Mucosa of stomach (tissue), 1 donor: ENCODE data around the gene SYNGR3.
"Not testable (repeated sequence)": the region's sequence is repeated elsewhere in the genome, so short reads cannot be mapped to it uniquely, and the experiment has no call there.

Source experiments
- H3K27me3 ChIP-seq: one replicate; pipeline ENCODE4 v1.7.0; 2013; ENCODE audit warnings: mild to moderate bottlenecking, low read length; ENCODE audit not compliant: control insufficient read depth, insufficient read depth
- H3K36me3 ChIP-seq: one replicate; pipeline ENCODE4 v1.7.0; 2013; ENCODE audit warnings: low read length; ENCODE audit not compliant: control insufficient read depth, insufficient read depth
- H3K4me1 ChIP-seq: one replicate; pipeline ENCODE4 v1.7.0; 2013; ENCODE audit warnings: mild to moderate bottlenecking, low read length; ENCODE audit not compliant: control insufficient read depth, insufficient read depth
- H3K4me3 ChIP-seq: one replicate; pipeline ENCODE4 v1.7.0; 2013; ENCODE audit warnings: low read length
- H3K9ac ChIP-seq: one replicate; pipeline ENCODE4 v1.7.0; 2013; ENCODE audit warnings: mild to moderate bottlenecking, low read length, moderate library complexity
- H3K9me3 ChIP-seq: one replicate; pipeline ENCODE4 v1.7.0; 2013; ENCODE audit warnings: mild to moderate bottlenecking, low read length, moderate library complexity; ENCODE audit not compliant: control insufficient read depth
- donor health status: Pancreatic carcinoma.

The SYNGR3 gene

GRCh38 chr16:1949507-1949906 lies 40.3 kb upstream of the SYNGR3 start:
- Histone ChIP-seq H3K4me3 (no peak overlapping the region), H3K9ac (no peak overlapping the region), H3K4me1 (no peaks in the 10 kb centered on the region), H3K36me3 (no peaks in the 10 kb centered on the region), H3K9me3 (no peaks in the 10 kb centered on the region), H3K27me3 (no peaks in the 10 kb centered on the region)

GRCh38 chr16:1950047-1950446 lies 39.7 kb upstream of the SYNGR3 start:
- no peaks in the 10 kb centered on the region for H3K4me1 ChIP-seq
- H3K27me3 ChIP-seq, result no peaks in the 10 kb centered on the region
- H3K36me3 ChIP-seq, result no peaks in the 10 kb centered on the region
- no peak overlapping the region for H3K9ac ChIP-seq
- H3K9me3 ChIP-seq, result no peaks in the 10 kb centered on the region
- H3K4me3 ChIP-seq, result no peak overlapping the region

GRCh38 chr16:1950559-1950958 lies 39.2 kb upstream of the SYNGR3 start:
- Histone ChIP-seq H3K9me3 (no peaks in the 10 kb centered on the region), H3K9ac (no peak overlapping the region), H3K4me1 (no peaks in the 10 kb centered on the region), H3K4me3 (no peak overlapping the region), H3K36me3 (no peaks in the 10 kb centered on the region), H3K27me3 (no peaks in the 10 kb centered on the region)

GRCh38 chr16:1953734-1954133 lies 36.0 kb upstream of the SYNGR3 start:
- no peak overlapping the region for H3K4me3 ChIP-seq
- H3K9ac ChIP-seq, result no peak overlapping the region
- no peaks in the 10 kb centered on the region for H3K9me3 ChIP-seq
- no peaks in the 10 kb centered on the region for H3K27me3 ChIP-seq
- peaks cover 1% of the 10 kb centered on the region for H3K4me1 ChIP-seq
- no peaks in the 10 kb centered on the region for H3K36me3 ChIP-seq

- not testable (repeated sequence) for H3K27me3 ChIP-seq, H3K36me3 ChIP-seq, H3K9ac ChIP-seq, H3K9me3 ChIP-seq, H3K4me3 ChIP-seq
- H3K4me1 ChIP-seq, result peaks cover 16% of the 10 kb centered on the region
Observed at GRCh38 chr16:1957434-1958142, 32.2 kb upstream of the SYNGR3 start.

- H3K9ac ChIP-seq, result not testable (repeated sequence)
Observed at GRCh38 chr16:1958143-1958491, 31.7 kb upstream of the SYNGR3 start.

GRCh38 chr16:1958715-1959268 lies 31.0 kb upstream of the SYNGR3 start:
- H3K9me3 ChIP-seq, result no peaks in the 10 kb centered on the region
- H3K4me3 ChIP-seq, result no peak overlapping the region
- H3K27me3 ChIP-seq, result no peaks in the 10 kb centered on the region
- H3K9ac ChIP-seq, result no peak overlapping the region
- peaks cover 13% of the 10 kb centered on the region for H3K36me3 ChIP-seq
- H3K4me1 ChIP-seq, result peaks cover 16% of the 10 kb centered on the region

More at GRCh38 chr16:1958143-1958491, 31.7 kb upstream of the SYNGR3 start:
- not testable (repeated sequence) for H3K27me3 ChIP-seq, H3K4me3 ChIP-seq, H3K9me3 ChIP-seq
- peaks cover 13% of the 10 kb centered on the region for H3K36me3 ChIP-seq
- peaks cover 16% of the 10 kb centered on the region for H3K4me1 ChIP-seq

- Histone ChIP-seq H3K4me3 (peak within 1 kb of the TSS; percentile 74), H3K36me3 (peaks cover 13% of the 10 kb centered on the region), H3K9ac (peak within 1 kb of the TSS; percentile 87), H3K4me1 (peaks cover 16% of the 10 kb centered on the region), H3K9me3 (no peaks in the 10 kb centered on the region), H3K27me3 (no peaks in the 10 kb centered on the region)
Observed at GRCh38 chr16:1959269-1960039, 30.3 kb upstream of the SYNGR3 start, which contains the start of gene NDUFB10. NDUFB10 (plus strand) TSS chr16:1959538; CDS start chr16:1959625, 87 bp downstream.

GRCh38 chr16:1960665-1961630 lies 28.8 kb upstream of the SYNGR3 start:
- H3K4me3 ChIP-seq, result no peak overlapping the region
- peaks cover 13% of the 10 kb centered on the region for H3K36me3 ChIP-seq
- no peaks in the 10 kb centered on the region for H3K27me3 ChIP-seq
- H3K9me3 ChIP-seq, result no peaks in the 10 kb centered on the region
- no peak overlapping the region for H3K9ac ChIP-seq
- H3K4me1 ChIP-seq, result peaks cover 21% of the 10 kb centered on the region

- Histone ChIP-seq H3K4me1 (peaks cover 21% of the 10 kb centered on the region), H3K9ac (no peak overlapping the region), H3K9me3 (no peaks in the 10 kb centered on the region), H3K4me3 (no peak overlapping the region), H3K36me3 (peaks cover 13% of the 10 kb centered on the region), H3K27me3 (no peaks in the 10 kb centered on the region)
Observed at GRCh38 chr16:1961651-1962067, 28.1 kb upstream of the SYNGR3 start.

GRCh38 chr16:1962161-1963153 lies 27.3 kb upstream of the SYNGR3 start:
- not testable (repeated sequence) for H3K4me3 ChIP-seq, H3K9ac ChIP-seq, H3K27me3 ChIP-seq, H3K9me3 ChIP-seq
- H3K4me1 ChIP-seq, result peaks cover 21% of the 10 kb centered on the region
- H3K36me3 ChIP-seq, result peaks cover 13% of the 10 kb centered on the region
